Vagina (tissue), 2 donors: ENCODE data around the gene STK39. TPM values are rescaled to one million over a fixed set of nuclear protein-coding genes. Genes with fewer than 3 reads are reported as not detected.

Experiments
- DNase-seq, 2 donors: peaks; one replicate each; pipeline ENCODE4 v3.0.0-alpha.2; 2017; ENCODE audit errors: extremely low spot score in 2 of 2
- H3K27ac ChIP-seq: fragments of 200-600 bp; sonication (generic); one replicate; pipeline ENCODE4 v1.5.1; 2019
- H3K27me3 ChIP-seq: fragments of 200-600 bp; sonication (generic); one replicate; pipeline ENCODE4 v1.5.1; 2019
- H3K36me3 ChIP-seq, 2 donors: fragments of 200-600 bp; sonication (generic); one replicate each; pipeline ENCODE4 v1.5.1; 2017 to 2019
- H3K4me1 ChIP-seq: fragments of 200-600 bp; sonication (generic); one replicate; pipeline ENCODE4 v1.5.1; 2019
- H3K4me3 ChIP-seq, 2 donors: fragments of 200-600 bp; sonication (generic); 1 replicate in 1 of 2; 2 replicates in 1 of 2; pipeline ENCODE4 v1.5.1; 2016 to 2019
- H3K9me3 ChIP-seq: fragments of 200-600 bp; sonication (generic); one replicate; pipeline ENCODE4 v1.5.1; 2019
- CTCF ChIP-seq, 3 experiments: fragments of 450-650 bp in 2 of 3; fragments of 200-600 bp in 1 of 3; sonication (generic) in 1 of 3; IDR thresholded peaks; one replicate each; pipeline ENCODE4 v1.5.1; 2017 to 2019; ENCODE audit warnings: antibody characterized with exemption in 3 of 3, mild to moderate bottlenecking in 2 of 3, moderate library complexity in 2 of 3
- POLR2A ChIP-seq, 2 donors: fragments of 450-650 bp; IDR thresholded peaks; one replicate each; pipeline ENCODE4 v1.6.1; 2017; ENCODE audit warnings: antibody characterized with exemption in 2 of 2, mild to moderate bottlenecking in 2 of 2, moderate library complexity in 2 of 2
- POLR2AphosphoS5 ChIP-seq, 2 donors: sonication (generic); formaldehyde crosslinking; IDR thresholded peaks; one replicate each; pipeline ENCODE4 v1.9.0; 2017; ENCODE audit warnings: antibody characterized with exemption in 2 of 2, mild to moderate bottlenecking in 2 of 2, low read depth in 1 of 2; ENCODE audit not compliant: insufficient read depth in 1 of 2
- intact Hi-C: fragments of 100-400 bp; cut with DNase I; formaldehyde crosslinking; loops from one replicate; pipeline ENCODE4 v1.15.1; 2023
- total RNA-seq: library from RNA; depleted of rRNA; stranded (reverse); fragments of >200 nt; gene quantifications from one replicate; pipeline ENCODE4 v1.2.3, GENCODE V29; 2016

Gene STK39
- total RNA-seq, 1 donor from 2014 or later, result 15.5 TPM

- Histone ChIP-seq H3K9me3 (no peaks in the 10 kb centered on the region), H3K27ac (no peak overlapping the region), H3K27me3 (no peaks in the 10 kb centered on the region), H3K36me3 (no peaks in the 10 kb centered on the region), H3K4me1 (peaks cover 34% of the 10 kb centered on the region), H3K4me3 (no peak overlapping the region)
- no peak for DNase-seq
- TF ChIP-seq POLR2AphosphoS5 (IDR thresholded peaks at IDR 0.05; ENCODE audit: insufficient read depth in 1 of 2, low read depth in 1 of 2), result no peak
- no peak for TF ChIP-seq POLR2A (IDR thresholded peaks at IDR 0.05)
- TF ChIP-seq CTCF (IDR thresholded peaks at IDR 0.05), result no peak
- intact Hi-C loops, result no loop called here
Observed at GRCh38 chr2:168237741-168238140, 9.7 kb downstream of the STK39 start.

GRCh38 chr2:168234407-168235085, 12.8 kb downstream of the STK39 start:
- peaks cover 15% of the 10 kb centered on the region for H3K4me1 ChIP-seq
- TF ChIP-seq POLR2AphosphoS5 (IDR thresholded peaks at IDR 0.05; ENCODE audit: insufficient read depth in 1 of 2, low read depth in 1 of 2) (no peak), POLR2A (IDR thresholded peaks at IDR 0.05) (no peak), CTCF (IDR thresholded peaks at IDR 0.05) (no peak)
- H3K27ac ChIP-seq, result no peak overlapping the region
- H3K36me3 ChIP-seq, result peaks cover 0 to 5% of the 10 kb centered on the region in 2 donors
- H3K4me3 ChIP-seq, result no peak overlapping the region
- H3K9me3 ChIP-seq, result no peaks in the 10 kb centered on the region
- H3K27me3 ChIP-seq, result no peaks in the 10 kb centered on the region
- DNase-seq, result no peak
- intact Hi-C loops, result no loop called here

GRCh38 chr2:168233726-168234406, 13.5 kb downstream of the STK39 start:
- Histone ChIP-seq H3K4me3 (no peak overlapping the region), H3K27me3 (no peaks in the 10 kb centered on the region), H3K4me1 (peaks cover 11% of the 10 kb centered on the region), H3K36me3 (peaks cover 0 to 5% of the 10 kb centered on the region in 2 donors), H3K9me3 (no peaks in the 10 kb centered on the region), H3K27ac (no peak overlapping the region)
- no peak for DNase-seq
- intact Hi-C loops, result no loop called here
- TF ChIP-seq CTCF (IDR thresholded peaks at IDR 0.05) (no peak), POLR2AphosphoS5 (IDR thresholded peaks at IDR 0.05; ENCODE audit: insufficient read depth in 1 of 2, low read depth in 1 of 2) (no peak), POLR2A (IDR thresholded peaks at IDR 0.05) (no peak)

GRCh38 chr2:168233166-168233565, 14.2 kb downstream of the STK39 start:
- H3K4me3 ChIP-seq, result no peak overlapping the region
- H3K27ac ChIP-seq, result no peak overlapping the region
- intact Hi-C loops, result no loop called here
- TF ChIP-seq CTCF (IDR thresholded peaks at IDR 0.05) (no peak), POLR2AphosphoS5 (IDR thresholded peaks at IDR 0.05; ENCODE audit: insufficient read depth in 1 of 2, low read depth in 1 of 2) (no peak), POLR2A (IDR thresholded peaks at IDR 0.05) (no peak)
- DNase-seq, result no peak
- H3K4me1 ChIP-seq, result peaks cover 6% of the 10 kb centered on the region
- H3K36me3 ChIP-seq, result peaks cover 0 to 5% of the 10 kb centered on the region in 2 donors
- H3K27me3 ChIP-seq, result no peaks in the 10 kb centered on the region
- H3K9me3 ChIP-seq, result no peaks in the 10 kb centered on the region
